NB4 (cell line): ENCODE measurements around the gene POU6F2.

Source experiments
- POLR2A ChIP-seq: IDR thresholded peaks from 2 replicates; pipeline ENCODE4 v1.6.1; 2011; ENCODE audit warnings: mild to moderate bottlenecking; ENCODE audit not compliant: insufficient read length; ENCODE audit errors: extremely low read depth
- TF ChIP-seq, protein P1 (sequence below): IDR thresholded peaks from one replicate; pipeline ENCODE4 v1.5.1; 2012; ENCODE audit warnings: low read depth, low read length

GRCh38 chr7:39164887-39165286, 187.2 kb downstream of the POU6F2 start:
- no peak for TF ChIP-seq POLR2A
- TF ChIP-seq, protein P1, sequence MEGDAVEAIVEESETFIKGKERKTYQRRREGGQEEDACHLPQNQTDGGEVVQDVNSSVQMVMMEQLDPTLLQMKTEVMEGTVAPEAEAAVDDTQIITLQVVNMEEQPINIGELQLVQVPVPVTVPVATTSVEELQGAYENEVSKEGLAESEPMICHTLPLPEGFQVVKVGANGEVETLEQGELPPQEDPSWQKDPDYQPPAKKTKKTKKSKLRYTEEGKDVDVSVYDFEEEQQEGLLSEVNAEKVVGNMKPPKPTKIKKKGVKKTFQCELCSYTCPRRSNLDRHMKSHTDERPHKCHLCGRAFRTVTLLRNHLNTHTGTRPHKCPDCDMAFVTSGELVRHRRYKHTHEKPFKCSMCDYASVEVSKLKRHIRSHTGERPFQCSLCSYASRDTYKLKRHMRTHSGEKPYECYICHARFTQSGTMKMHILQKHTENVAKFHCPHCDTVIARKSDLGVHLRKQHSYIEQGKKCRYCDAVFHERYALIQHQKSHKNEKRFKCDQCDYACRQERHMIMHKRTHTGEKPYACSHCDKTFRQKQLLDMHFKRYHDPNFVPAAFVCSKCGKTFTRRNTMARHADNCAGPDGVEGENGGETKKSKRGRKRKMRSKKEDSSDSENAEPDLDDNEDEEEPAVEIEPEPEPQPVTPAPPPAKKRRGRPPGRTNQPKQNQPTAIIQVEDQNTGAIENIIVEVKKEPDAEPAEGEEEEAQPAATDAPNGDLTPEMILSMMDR: no peak
